Activated CD4-positive, alpha-beta memory T cell treated with anti-CD3 and anti-CD28 coated beads for 36 hours (primary cell): ENCODE data around the gene TNNT3. TPM values are rescaled to one million over a fixed set of nuclear protein-coding genes. Genes with fewer than 3 reads are reported as not detected.

Experiments used
- CTCF ChIA-PET: fragments of 350-600 bp; sonication (Branson Sonifier 250); formaldehyde crosslinking; loops from one replicate; lab custom pipeline; 2021; ENCODE audit warnings: antibody characterized with exemption, inconsistent platforms; lab: Charles Lee
- POLR2A ChIA-PET: fragments of 350-600 bp; sonication (Branson Sonifier 250); formaldehyde crosslinking; loops from one replicate; lab custom pipeline; 2021; ENCODE audit warnings: antibody characterized with exemption; lab: Charles Lee
- DNase-seq: peaks from one replicate; pipeline ENCODE4 v3.0.0-alpha.2; 2020
- H3K27ac Mint-ChIP-seq: one replicate; pipeline ENCODE4 v1.8.0; 2021; ENCODE audit warnings: mixed read lengths
- H3K27me3 Mint-ChIP-seq: one replicate; pipeline ENCODE4 v1.8.0; 2021; ENCODE audit warnings: mixed read lengths
- H3K36me3 Mint-ChIP-seq: one replicate; pipeline ENCODE4 v1.8.0; 2021; ENCODE audit warnings: mixed read lengths
- H3K4me1 Mint-ChIP-seq: one replicate; pipeline ENCODE4 v1.8.0; 2021; ENCODE audit warnings: low read depth, mixed read lengths
- H3K4me3 Mint-ChIP-seq: one replicate; pipeline ENCODE4 v1.8.0; 2021; ENCODE audit warnings: mild to moderate bottlenecking, mixed read lengths
- H3K9me3 Mint-ChIP-seq: one replicate; pipeline ENCODE4 v1.8.0; 2021; ENCODE audit warnings: mixed read lengths
- intact Hi-C: fragments of 100-400 bp; cut with micrococcal nuclease; formaldehyde crosslinking; loops from one replicate; pipeline ENCODE4 v1.15.1; 2023
- total RNA-seq, 2 experiments: library from RNA; stranded (reverse); gene quantifications; one replicate each; pipeline ENCODE4 v1.2.3, GENCODE V29; 2021

TNNT3 gene
- total RNA-seq, 2 experiments from 2014 or later, result 6.0 to 6.8 TPM

- DNase-seq, result no peak
- no peaks in the 10 kb centered on the region for H3K27me3 Mint-ChIP-seq
- POLR2A ChIA-PET, result no interaction called here
- peaks cover 3% of the 10 kb centered on the region for H3K4me1 Mint-ChIP-seq
- H3K9me3 Mint-ChIP-seq, result no peaks in the 10 kb centered on the region
- no peak overlapping the region for H3K4me3 Mint-ChIP-seq
- CTCF ChIA-PET, result interaction anchor here (0.6 kb wide), 1 partner anchor 74 kb away, joined by 3 read pairs; no protein-coding TSS in a partner anchor
- no peaks in the 10 kb centered on the region for H3K36me3 Mint-ChIP-seq
- no peak overlapping the region for H3K27ac Mint-ChIP-seq
- intact Hi-C loops, result loop anchor here (10.0 kb wide), 1 partner anchor 49 kb away; the partner anchor contains the start of gene PRR33
Observed at GRCh38 chr11:1943977-1944376, 24.5 kb downstream of the TNNT3 start.

- H3K9me3 Mint-ChIP-seq, result no peaks in the 10 kb centered on the region
- peak; percentile 33 for DNase-seq
- H3K27me3 Mint-ChIP-seq, result no peaks in the 10 kb centered on the region
- H3K27ac Mint-ChIP-seq, result no peak within 1 kb of the TSS
- POLR2A ChIA-PET, result interaction anchor here (0.9 kb wide), 1 partner anchor 93 kb away, joined by 5 read pairs; no protein-coding TSS in a partner anchor
- no peaks in the 10 kb centered on the region for H3K36me3 Mint-ChIP-seq
- intact Hi-C loops, result loop anchor here (10.0 kb wide), 1 partner anchor 52 kb away; the partner anchor contains the start of gene PRR33
- no peaks in the 10 kb centered on the region for H3K4me1 Mint-ChIP-seq
- CTCF ChIA-PET, result interaction anchor here (0.9 to 4.2 kb wide), 9 partner anchors 55 to 253 kb away, joined by 3 to 41 read pairs (median 3); no protein-coding TSS in a partner anchor
- no peak within 1 kb of the TSS for H3K4me3 Mint-ChIP-seq
Observed at GRCh38 chr11:1946812-1947484, 27.4 kb downstream of the TNNT3 start, which contains the start of gene MRPL23. Gene MRPL23, plus strand, starts transcription at chr11:1947332. Its CDS starts 31 bp downstream, at chr11:1947363.

- Mint-ChIP-seq H3K9me3 (no peaks in the 10 kb centered on the region), H3K27ac (no peak overlapping the region), H3K4me3 (no peak overlapping the region), H3K36me3 (no peaks in the 10 kb centered on the region), H3K4me1 (no peaks in the 10 kb centered on the region), H3K27me3 (no peaks in the 10 kb centered on the region)
- POLR2A ChIA-PET, result interaction anchor here (0.9 kb wide), 1 partner anchor 94 kb away, joined by 5 read pairs; no protein-coding TSS in a partner anchor
- intact Hi-C loops, result loop anchor here (10.0 kb wide), 1 partner anchor 53 kb away; the partner anchor contains the start of gene PRR33
- CTCF ChIA-PET, result interaction anchor here (0.9 to 4.2 kb wide), 10 partner anchors 54 to 254 kb away, joined by 3 to 41 read pairs (median 4); no protein-coding TSS in a partner anchor
- DNase-seq, result no peak
Observed at GRCh38 chr11:1947592-1948237, 28.2 kb downstream of the TNNT3 start.

- DNase-seq, result no peak
- Mint-ChIP-seq H3K27me3 (no peaks in the 10 kb centered on the region), H3K9me3 (no peaks in the 10 kb centered on the region), H3K4me3 (no peak overlapping the region), H3K27ac (no peak overlapping the region), H3K36me3 (no peaks in the 10 kb centered on the region), H3K4me1 (no peaks in the 10 kb centered on the region)
- CTCF ChIA-PET, result interaction anchor here (1.1 to 4.2 kb wide), 8 partner anchors 53 to 254 kb away, joined by 3 to 41 read pairs (median 4); no protein-coding TSS in a partner anchor
- POLR2A ChIA-PET, result no interaction called here
- intact Hi-C loops, result loop anchor here (10.0 kb wide), 1 partner anchor 54 kb away; the partner anchor contains the start of gene PRR33
Observed at GRCh38 chr11:1948389-1948788, 28.9 kb downstream of the TNNT3 start.

- no peaks in the 10 kb centered on the region for H3K4me1 Mint-ChIP-seq
- no peaks in the 10 kb centered on the region for H3K36me3 Mint-ChIP-seq
- intact Hi-C loops, result loop anchor here (10.0 kb wide), 1 partner anchor 55 kb away; the partner anchor contains the start of gene PRR33
- H3K27me3 Mint-ChIP-seq, result no peaks in the 10 kb centered on the region
- POLR2A ChIA-PET, result no interaction called here
- H3K27ac Mint-ChIP-seq, result no peak overlapping the region
- CTCF ChIA-PET, result interaction anchor here (1.1 to 4.2 kb wide), 4 partner anchors 10 to 202 kb away, joined by 3 to 41 read pairs (median 15); no protein-coding TSS in a partner anchor
- DNase-seq, result no peak
- H3K4me3 Mint-ChIP-seq, result no peak overlapping the region
- no peaks in the 10 kb centered on the region for H3K9me3 Mint-ChIP-seq
Observed at GRCh38 chr11:1949302-1949701, 29.8 kb downstream of the TNNT3 start.

GRCh38 chr11:1949922-1950321 is 30.4 kb downstream of the TNNT3 start:
- no peaks in the 10 kb centered on the region for H3K9me3 Mint-ChIP-seq
- H3K27ac Mint-ChIP-seq, result no peak overlapping the region
- no peaks in the 10 kb centered on the region for H3K36me3 Mint-ChIP-seq
- ChIA-PET CTCF (interaction anchor here (1.2 to 4.2 kb wide), 4 partner anchors 9 to 201 kb away, joined by 3 to 41 read pairs (median 15); no protein-coding TSS in a partner anchor), POLR2A (no interaction called here)
- H3K27me3 Mint-ChIP-seq, result no peaks in the 10 kb centered on the region
- intact Hi-C loops, result loop anchor here (10.0 kb wide), 1 partner anchor 55 kb away; the partner anchor contains the start of gene PRR33
- H3K4me3 Mint-ChIP-seq, result no peak overlapping the region
- no peak for DNase-seq
- H3K4me1 Mint-ChIP-seq, result no peaks in the 10 kb centered on the region

- Mint-ChIP-seq H3K4me1 (no peaks in the 10 kb centered on the region), H3K27me3 (no peaks in the 10 kb centered on the region), H3K4me3 (no peak overlapping the region), H3K27ac (no peak overlapping the region), H3K9me3 (no peaks in the 10 kb centered on the region), H3K36me3 (no peaks in the 10 kb centered on the region)
- intact Hi-C loops, result no loop called here
- ChIA-PET CTCF (interaction anchor here (2.0 kb wide), 1 partner anchor 198 kb away, joined by 26 read pairs; no protein-coding TSS in a partner anchor), POLR2A (no interaction called here)
- DNase-seq, result no peak
Observed at GRCh38 chr11:1952806-1953482, 33.4 kb downstream of the TNNT3 start.

GRCh38 chr11:1953489-1954266 is 34.2 kb downstream of the TNNT3 start:
- CTCF ChIA-PET, result interaction anchor here (0.6 to 2.0 kb wide), 3 partner anchors 83 to 197 kb away, joined by 3 to 26 read pairs (median 3); no protein-coding TSS in a partner anchor
- POLR2A ChIA-PET, result no interaction called here
- no peaks in the 10 kb centered on the region for H3K4me1 Mint-ChIP-seq
- intact Hi-C loops, result no loop called here
- no peaks in the 10 kb centered on the region for H3K36me3 Mint-ChIP-seq
- H3K27me3 Mint-ChIP-seq, result no peaks in the 10 kb centered on the region
- H3K9me3 Mint-ChIP-seq, result no peaks in the 10 kb centered on the region
- H3K4me3 Mint-ChIP-seq, result no peak overlapping the region
- H3K27ac Mint-ChIP-seq, result no peak overlapping the region
- peak; percentile 16 for DNase-seq

- Mint-ChIP-seq H3K4me3 (no peak overlapping the region), H3K27me3 (no peaks in the 10 kb centered on the region), H3K27ac (no peak overlapping the region), H3K4me1 (no peaks in the 10 kb centered on the region), H3K36me3 (no peaks in the 10 kb centered on the region), H3K9me3 (no peaks in the 10 kb centered on the region)
- ChIA-PET CTCF (interaction anchor here (1.1 kb wide), 2 partner anchors 9 to 76 kb away, joined by 3 read pairs; no protein-coding TSS in a partner anchor), POLR2A (interaction anchor here (1.0 kb wide), 1 partner anchor 18 kb away, joined by 3 read pairs; no protein-coding TSS in a partner anchor)
- intact Hi-C loops, result no loop called here
- no peak for DNase-seq
Observed at GRCh38 chr11:1958367-1958766, 38.9 kb downstream of the TNNT3 start.

- no peak overlapping the region for H3K4me3 Mint-ChIP-seq
- ChIA-PET POLR2A (no interaction called here), CTCF (interaction anchor here (1.1 kb wide), 1 partner anchor 10 kb away, joined by 3 read pairs; no protein-coding TSS in a partner anchor)
- H3K4me1 Mint-ChIP-seq, result no peaks in the 10 kb centered on the region
- no peaks in the 10 kb centered on the region for H3K36me3 Mint-ChIP-seq
- no peaks in the 10 kb centered on the region for H3K9me3 Mint-ChIP-seq
- no peak overlapping the region for H3K27ac Mint-ChIP-seq
- intact Hi-C loops, result no loop called here
- H3K27me3 Mint-ChIP-seq, result no peaks in the 10 kb centered on the region
- DNase-seq, result no peak
Observed at GRCh38 chr11:1959786-1960185, 40.3 kb downstream of the TNNT3 start.

GRCh38 chr11:1963864-1964263 is 44.4 kb downstream of the TNNT3 start:
- DNase-seq, result no peak
- ChIA-PET POLR2A (no interaction called here), CTCF (no interaction called here)
- intact Hi-C loops, result no loop called here
- Mint-ChIP-seq H3K4me1 (no peaks in the 10 kb centered on the region), H3K4me3 (no peak overlapping the region), H3K27me3 (no peaks in the 10 kb centered on the region), H3K36me3 (no peaks in the 10 kb centered on the region), H3K9me3 (no peaks in the 10 kb centered on the region), H3K27ac (no peak overlapping the region)
